Peyer's patch (tissue), 4 donors: ENCODE results near the gene HDHD2.

ENCODE experiments used
- POLR2A ChIP-seq, 2 donors: fragments of 450-650 bp; IDR thresholded peaks; one replicate each; pipeline ENCODE4 v1.5.1; 2017; ENCODE audit warnings: antibody characterized with exemption in 2 of 2, mild to moderate bottlenecking in 2 of 2, moderate library complexity in 2 of 2
- TF ChIP-seq, protein P1 (sequence below), 6 experiments: fragments of 450-650 bp in 4 of 6; fragments of 200-600 bp in 2 of 6; sonication (generic) in 1 of 6; IDR thresholded peaks; one replicate each; pipeline ENCODE4 v1.5.1; 2017 to 2019; ENCODE audit warnings: antibody characterized with exemption in 6 of 6, mild to moderate bottlenecking in 3 of 6, moderate library complexity in 1 of 6

GRCh38 chr18:47149457-47150028, 757 bp downstream of the HDHD2 start:
- TF ChIP-seq, protein P1, sequence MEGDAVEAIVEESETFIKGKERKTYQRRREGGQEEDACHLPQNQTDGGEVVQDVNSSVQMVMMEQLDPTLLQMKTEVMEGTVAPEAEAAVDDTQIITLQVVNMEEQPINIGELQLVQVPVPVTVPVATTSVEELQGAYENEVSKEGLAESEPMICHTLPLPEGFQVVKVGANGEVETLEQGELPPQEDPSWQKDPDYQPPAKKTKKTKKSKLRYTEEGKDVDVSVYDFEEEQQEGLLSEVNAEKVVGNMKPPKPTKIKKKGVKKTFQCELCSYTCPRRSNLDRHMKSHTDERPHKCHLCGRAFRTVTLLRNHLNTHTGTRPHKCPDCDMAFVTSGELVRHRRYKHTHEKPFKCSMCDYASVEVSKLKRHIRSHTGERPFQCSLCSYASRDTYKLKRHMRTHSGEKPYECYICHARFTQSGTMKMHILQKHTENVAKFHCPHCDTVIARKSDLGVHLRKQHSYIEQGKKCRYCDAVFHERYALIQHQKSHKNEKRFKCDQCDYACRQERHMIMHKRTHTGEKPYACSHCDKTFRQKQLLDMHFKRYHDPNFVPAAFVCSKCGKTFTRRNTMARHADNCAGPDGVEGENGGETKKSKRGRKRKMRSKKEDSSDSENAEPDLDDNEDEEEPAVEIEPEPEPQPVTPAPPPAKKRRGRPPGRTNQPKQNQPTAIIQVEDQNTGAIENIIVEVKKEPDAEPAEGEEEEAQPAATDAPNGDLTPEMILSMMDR (IDR thresholded peaks at IDR 0.05), result no peak
- no peak for TF ChIP-seq POLR2A (IDR thresholded peaks at IDR 0.05)
